Keratinocyte (primary cell): ENCODE results near the gene AATF.

ENCODE experiments used
- EZH2 ChIP-seq: IDR thresholded peaks from one replicate; pipeline ENCODE4 v1.6.1; 2012; ENCODE audit warnings: inconsistent platforms, mild to moderate bottlenecking, low read length, moderate library complexity
- TF ChIP-seq, protein P1 (sequence below), 3 experiments: IDR thresholded peaks in 1 of 3; conservative IDR thresholded peaks in 1 of 3; optimal IDR thresholded peaks in 1 of 3; 2 replicates in 2 of 3; 3 replicates in 1 of 3; pipeline versions ENCODE3 to v1.5.1; 2011; ENCODE audit warnings: low read length in 3 of 3, mild to moderate bottlenecking in 3 of 3, moderate library complexity in 2 of 3, control low read depth in 1 of 3, inconsistent platforms in 1 of 3; ENCODE audit not compliant: insufficient read depth in 2 of 3; ENCODE audit errors: extremely low read depth in 1 of 3

DNA sequence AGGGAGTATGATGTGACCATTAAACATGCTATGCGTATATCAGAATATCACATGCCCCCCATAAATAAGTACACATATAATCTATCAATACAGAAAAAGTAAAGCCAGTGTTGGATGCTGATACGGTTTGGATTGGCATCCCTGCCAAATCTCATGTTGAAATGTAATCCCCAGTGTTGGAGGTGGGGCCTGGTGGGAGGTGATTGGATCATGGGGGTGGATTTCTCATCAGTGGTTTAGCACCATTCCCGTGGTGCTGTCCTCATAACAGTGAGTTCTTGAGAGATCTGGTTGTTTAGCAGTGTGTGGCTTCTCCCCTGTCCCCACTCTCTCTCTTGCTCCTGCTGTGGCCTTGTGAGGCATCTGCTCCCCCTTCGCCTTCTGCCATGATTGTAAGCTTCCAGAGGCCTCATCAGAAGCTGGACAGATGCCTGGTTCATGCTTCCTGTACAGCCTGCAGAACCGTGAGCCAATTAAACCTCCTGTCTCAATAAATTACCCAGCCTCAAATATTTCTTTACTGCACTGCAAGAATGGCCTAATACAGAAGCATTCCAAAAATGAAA is 88.9 kb downstream of the AATF start:
- TF ChIP-seq, protein P1, sequence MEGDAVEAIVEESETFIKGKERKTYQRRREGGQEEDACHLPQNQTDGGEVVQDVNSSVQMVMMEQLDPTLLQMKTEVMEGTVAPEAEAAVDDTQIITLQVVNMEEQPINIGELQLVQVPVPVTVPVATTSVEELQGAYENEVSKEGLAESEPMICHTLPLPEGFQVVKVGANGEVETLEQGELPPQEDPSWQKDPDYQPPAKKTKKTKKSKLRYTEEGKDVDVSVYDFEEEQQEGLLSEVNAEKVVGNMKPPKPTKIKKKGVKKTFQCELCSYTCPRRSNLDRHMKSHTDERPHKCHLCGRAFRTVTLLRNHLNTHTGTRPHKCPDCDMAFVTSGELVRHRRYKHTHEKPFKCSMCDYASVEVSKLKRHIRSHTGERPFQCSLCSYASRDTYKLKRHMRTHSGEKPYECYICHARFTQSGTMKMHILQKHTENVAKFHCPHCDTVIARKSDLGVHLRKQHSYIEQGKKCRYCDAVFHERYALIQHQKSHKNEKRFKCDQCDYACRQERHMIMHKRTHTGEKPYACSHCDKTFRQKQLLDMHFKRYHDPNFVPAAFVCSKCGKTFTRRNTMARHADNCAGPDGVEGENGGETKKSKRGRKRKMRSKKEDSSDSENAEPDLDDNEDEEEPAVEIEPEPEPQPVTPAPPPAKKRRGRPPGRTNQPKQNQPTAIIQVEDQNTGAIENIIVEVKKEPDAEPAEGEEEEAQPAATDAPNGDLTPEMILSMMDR (optimal IDR thresholded peaks at IDR 0.05 in 1 of 3, IDR thresholded peaks at IDR 0.05 in 1 of 3, conservative IDR thresholded peaks at IDR 0.05 in 1 of 3; ENCODE audit: extremely low read depth in 1 of 3, insufficient read depth in 2 of 3, low read length in 3 of 3) = no peak
- TF ChIP-seq EZH2 = no peak
